Right atrium auricular region (tissue), 2 donors: ENCODE data around the gene CA5B. TPM values are rescaled to one million over a fixed set of nuclear protein-coding genes. Genes with fewer than 3 reads are reported as not detected.
"Not testable (repeated sequence)": the region's sequence is repeated elsewhere in the genome, so short reads cannot be mapped to it uniquely, and the experiment has no call there.

Source experiments
- DNase-seq: peaks from one replicate; pipeline ENCODE4 v3.0.0-alpha.2; 2019; ENCODE audit warnings: low spot score
- H3K27ac ChIP-seq, 2 donors: fragments of 200-600 bp; sonication (generic); 1 replicate in 1 of 2; 2 replicates in 1 of 2; pipeline ENCODE4 v1.5.1; 2016 to 2019
- H3K27me3 ChIP-seq, 2 donors: fragments of 200-600 bp; sonication (generic); one replicate each; pipeline versions ENCODE4 v1.5.1 to v1.6.0; 2017 to 2019
- H3K36me3 ChIP-seq: fragments of 200-600 bp; sonication (generic); one replicate; pipeline ENCODE4 v1.5.1; 2016
- H3K4me1 ChIP-seq, 2 donors: fragments of 200-600 bp; sonication (generic); one replicate each; pipeline versions ENCODE4 v1.5.1 to v1.6.0; 2017 to 2019
- H3K4me3 ChIP-seq, 2 donors: fragments of 200-600 bp; sonication (generic); 1 replicate in 1 of 2; 2 replicates in 1 of 2; pipeline ENCODE4 v1.5.1; 2017 to 2019; ENCODE audit warnings: mild to moderate bottlenecking in 1 of 2, moderate library complexity in 1 of 2
- H3K9me3 ChIP-seq, 2 donors: fragments of 200-600 bp; sonication (generic); one replicate each; pipeline ENCODE4 v1.5.1; 2019
- total RNA-seq, 2 donors: library from RNA; depleted of rRNA; stranded (reverse); fragments of >200 nt; gene quantifications; one replicate each; pipeline ENCODE4 v1.1.0, GENCODE V29; 2016
- TF ChIP-seq, protein P1 (sequence below), 2 donors: fragments of 200-600 bp; sonication (generic); IDR thresholded peaks; one replicate each; pipeline ENCODE4 v1.5.1; 2019; ENCODE audit warnings: antibody characterized with exemption in 2 of 2

CA5B gene, protein sequence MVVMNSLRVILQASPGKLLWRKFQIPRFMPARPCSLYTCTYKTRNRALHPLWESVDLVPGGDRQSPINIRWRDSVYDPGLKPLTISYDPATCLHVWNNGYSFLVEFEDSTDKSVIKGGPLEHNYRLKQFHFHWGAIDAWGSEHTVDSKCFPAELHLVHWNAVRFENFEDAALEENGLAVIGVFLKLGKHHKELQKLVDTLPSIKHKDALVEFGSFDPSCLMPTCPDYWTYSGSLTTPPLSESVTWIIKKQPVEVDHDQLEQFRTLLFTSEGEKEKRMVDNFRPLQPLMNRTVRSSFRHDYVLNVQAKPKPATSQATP
- total RNA-seq = 1 to 10 TPM; 6.4 to 8.6 TPM

DNA sequence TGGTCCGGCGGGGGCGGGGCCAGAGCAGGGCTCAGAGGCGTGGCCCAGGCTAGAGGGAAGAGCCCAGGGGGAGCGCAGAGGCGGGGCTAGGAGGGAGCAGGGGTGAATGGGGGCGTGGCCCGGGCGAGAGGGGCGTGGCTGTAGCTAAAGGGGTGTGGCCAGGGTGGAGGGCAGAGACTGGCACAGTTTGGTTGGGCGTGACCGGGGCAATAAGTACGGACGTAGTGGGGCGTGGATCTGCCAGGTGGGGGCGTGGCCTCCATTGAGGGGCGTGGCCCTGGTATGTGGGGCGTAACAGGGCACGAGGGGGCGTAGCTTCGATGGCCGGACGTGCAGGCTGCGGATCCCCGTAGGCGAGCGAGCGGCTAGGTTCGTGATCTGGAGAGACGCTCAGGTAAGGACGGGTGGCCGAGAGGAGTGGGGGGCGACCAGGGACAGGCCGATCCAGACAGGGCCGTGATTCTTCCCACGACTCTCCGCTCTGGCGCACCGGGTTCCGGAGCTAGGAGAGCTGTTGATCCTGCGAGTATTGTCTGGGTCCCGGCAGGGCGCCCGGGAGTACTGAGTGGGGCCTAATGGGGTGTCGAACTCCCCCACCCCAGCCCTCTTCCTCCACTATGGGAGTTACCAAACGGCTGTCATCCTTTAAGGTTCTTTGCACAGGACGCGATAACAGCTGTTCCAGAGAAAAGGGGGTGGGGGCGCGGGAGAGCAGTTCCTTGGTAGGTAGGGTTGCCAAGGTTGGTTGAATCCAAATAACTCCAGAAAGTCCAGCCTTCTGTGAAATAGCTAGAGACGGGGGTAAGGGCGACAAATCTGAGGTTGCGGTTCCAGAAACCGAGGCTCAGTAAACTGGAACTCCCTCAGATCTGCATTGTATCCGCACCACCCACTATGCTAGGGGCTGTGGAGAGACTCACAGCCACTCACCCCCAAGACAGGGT lies at the start of gene CA5B:
Gene CA5B (plus strand): TSS at position 312 of the 944 bp plus-strand sequence. CDS start 11,754 bp downstream, outside the sequence.
- no peaks in the 10 kb centered on the region for H3K27me3 ChIP-seq
- no peaks in the 10 kb centered on the region for H3K9me3 ChIP-seq
- H3K36me3 ChIP-seq = no peaks in the 10 kb centered on the region
- H3K27ac ChIP-seq = peak within 1 kb of the TSS; percentile 14 to 69
- H3K4me1 ChIP-seq = peaks cover 0 to 13% of the 10 kb centered on the region in 2 donors
- peak; percentile 91 for DNase-seq
- H3K4me3 ChIP-seq = peak within 1 kb of the TSS; percentile 42 to 60
- TF ChIP-seq, protein P1, sequence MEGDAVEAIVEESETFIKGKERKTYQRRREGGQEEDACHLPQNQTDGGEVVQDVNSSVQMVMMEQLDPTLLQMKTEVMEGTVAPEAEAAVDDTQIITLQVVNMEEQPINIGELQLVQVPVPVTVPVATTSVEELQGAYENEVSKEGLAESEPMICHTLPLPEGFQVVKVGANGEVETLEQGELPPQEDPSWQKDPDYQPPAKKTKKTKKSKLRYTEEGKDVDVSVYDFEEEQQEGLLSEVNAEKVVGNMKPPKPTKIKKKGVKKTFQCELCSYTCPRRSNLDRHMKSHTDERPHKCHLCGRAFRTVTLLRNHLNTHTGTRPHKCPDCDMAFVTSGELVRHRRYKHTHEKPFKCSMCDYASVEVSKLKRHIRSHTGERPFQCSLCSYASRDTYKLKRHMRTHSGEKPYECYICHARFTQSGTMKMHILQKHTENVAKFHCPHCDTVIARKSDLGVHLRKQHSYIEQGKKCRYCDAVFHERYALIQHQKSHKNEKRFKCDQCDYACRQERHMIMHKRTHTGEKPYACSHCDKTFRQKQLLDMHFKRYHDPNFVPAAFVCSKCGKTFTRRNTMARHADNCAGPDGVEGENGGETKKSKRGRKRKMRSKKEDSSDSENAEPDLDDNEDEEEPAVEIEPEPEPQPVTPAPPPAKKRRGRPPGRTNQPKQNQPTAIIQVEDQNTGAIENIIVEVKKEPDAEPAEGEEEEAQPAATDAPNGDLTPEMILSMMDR (IDR thresholded peaks at IDR 0.05) = no peak

DNA sequence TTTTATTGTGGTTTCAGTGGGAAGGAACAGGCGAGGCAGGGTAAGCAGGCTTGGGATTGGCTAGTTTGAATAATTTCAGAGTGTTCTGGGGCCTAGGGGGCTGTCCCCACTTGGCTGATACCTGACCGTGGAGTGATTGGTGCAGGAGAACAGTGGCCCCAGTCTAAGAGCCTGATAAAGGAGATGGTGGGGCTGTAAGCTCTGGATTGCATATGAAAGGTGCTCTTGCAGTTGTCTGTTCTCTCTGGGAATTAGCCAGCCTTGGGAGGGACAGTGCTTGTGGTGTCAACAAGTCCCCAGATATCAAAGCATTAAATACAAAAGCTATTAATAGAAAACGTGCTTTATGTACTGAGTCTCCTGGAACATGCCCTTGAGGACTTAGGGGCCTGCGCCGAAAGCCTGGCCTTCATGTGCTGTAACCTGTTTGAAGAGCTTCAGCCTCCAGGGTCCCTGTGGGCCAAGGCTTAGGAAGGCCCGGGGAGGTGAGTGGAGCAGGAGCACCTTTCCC lies 43.1 kb upstream of the CA5B start:
- H3K36me3 ChIP-seq = peaks cover 6% of the 10 kb centered on the region
- H3K27ac ChIP-seq = peak overlapping the region; percentile 28 to 65
- no peak for DNase-seq
- H3K27me3 ChIP-seq = no peaks in the 10 kb centered on the region
- H3K4me3 ChIP-seq = no peak overlapping the region
- TF ChIP-seq, protein P1 (IDR thresholded peaks at IDR 0.05) = no peak
- no peaks in the 10 kb centered on the region for H3K4me1 ChIP-seq
- no peaks in the 10 kb centered on the region for H3K9me3 ChIP-seq

DNA sequence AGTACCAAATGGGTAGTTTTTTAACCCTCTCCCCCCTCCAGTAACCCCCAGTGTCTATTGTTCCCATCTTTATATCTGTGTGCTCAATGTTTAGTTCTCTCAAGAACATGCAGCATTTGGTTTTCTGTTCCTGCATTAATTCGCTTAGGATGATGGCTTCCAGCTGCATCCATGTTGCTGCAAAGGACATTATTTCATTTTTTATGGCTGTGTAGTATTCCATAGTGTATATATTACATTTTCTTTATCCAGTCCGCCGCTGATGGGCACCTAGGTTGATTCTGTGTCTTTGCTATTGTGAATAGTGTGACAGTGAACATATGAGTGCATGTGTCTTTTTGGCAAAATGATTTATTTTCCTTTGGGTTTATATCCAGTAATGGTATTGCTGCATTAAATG lies 41.6 kb upstream of the CA5B start:
- H3K36me3 ChIP-seq = peaks cover 13% of the 10 kb centered on the region
- TF ChIP-seq, protein P1 (IDR thresholded peaks at IDR 0.05) = no peak

DNA sequence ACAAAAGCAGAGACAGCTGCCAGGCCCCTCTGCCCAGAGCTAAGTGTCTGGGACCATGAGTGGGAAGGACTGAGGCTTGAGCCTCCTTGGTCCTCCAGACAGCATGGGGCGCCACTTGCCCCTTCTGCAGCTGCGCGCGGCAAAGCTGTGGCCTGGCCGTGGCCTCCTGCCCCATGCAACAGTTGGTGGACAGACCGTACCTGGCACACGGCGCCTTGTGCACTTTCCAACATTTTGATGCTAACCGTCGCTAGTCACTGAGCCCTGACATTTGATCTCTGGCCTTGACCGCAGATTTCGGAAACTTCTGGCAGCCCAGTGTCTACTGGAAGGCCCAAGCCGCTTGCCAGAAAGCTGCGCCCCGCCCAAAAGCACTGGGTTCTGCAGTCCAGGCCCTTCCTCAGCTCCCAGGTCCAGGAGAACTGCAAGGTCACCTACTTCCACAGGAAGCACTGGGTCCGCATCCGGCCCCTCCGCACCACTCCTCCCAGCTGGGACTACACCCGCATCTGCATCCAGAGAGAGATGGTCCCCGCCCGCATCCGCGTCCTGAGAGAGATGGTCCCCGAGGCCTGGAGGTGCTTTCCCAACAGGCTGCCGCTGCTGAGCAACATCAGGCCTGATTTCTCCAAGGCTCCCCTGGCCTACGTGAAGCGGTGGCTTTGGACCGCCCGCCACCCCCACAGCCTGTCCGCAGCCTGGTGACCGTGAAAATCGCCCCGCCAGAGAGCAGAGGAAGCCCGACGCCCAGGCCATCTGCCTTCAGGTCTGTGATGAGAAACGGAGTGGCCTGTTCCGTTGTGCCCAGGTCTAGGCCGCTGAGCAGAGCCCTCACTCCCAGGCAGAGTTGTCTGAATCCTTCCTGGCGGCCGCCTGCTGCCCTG lies 35.3 kb upstream of the CA5B start:
- no peaks in the 10 kb centered on the region for H3K4me1 ChIP-seq
- H3K9me3 ChIP-seq = no peaks in the 10 kb centered on the region
- no peaks in the 10 kb centered on the region for H3K27me3 ChIP-seq
- DNase-seq = no peak
- no peak overlapping the region for H3K4me3 ChIP-seq
- peaks cover 6% of the 10 kb centered on the region for H3K36me3 ChIP-seq
- TF ChIP-seq, protein P1 (IDR thresholded peaks at IDR 0.05) = no peak
- H3K27ac ChIP-seq = no peak overlapping the region

More for the DNA sequence above, 41.6 kb upstream of the CA5B start:
- Histone ChIP-seq H3K4me3 (no peak overlapping the region), H3K27ac (no peak overlapping the region), H3K27me3 (no peaks in the 10 kb centered on the region), H3K9me3 (no peaks in the 10 kb centered on the region), H3K4me1 (no peaks in the 10 kb centered on the region)
- no peak for DNase-seq

DNA sequence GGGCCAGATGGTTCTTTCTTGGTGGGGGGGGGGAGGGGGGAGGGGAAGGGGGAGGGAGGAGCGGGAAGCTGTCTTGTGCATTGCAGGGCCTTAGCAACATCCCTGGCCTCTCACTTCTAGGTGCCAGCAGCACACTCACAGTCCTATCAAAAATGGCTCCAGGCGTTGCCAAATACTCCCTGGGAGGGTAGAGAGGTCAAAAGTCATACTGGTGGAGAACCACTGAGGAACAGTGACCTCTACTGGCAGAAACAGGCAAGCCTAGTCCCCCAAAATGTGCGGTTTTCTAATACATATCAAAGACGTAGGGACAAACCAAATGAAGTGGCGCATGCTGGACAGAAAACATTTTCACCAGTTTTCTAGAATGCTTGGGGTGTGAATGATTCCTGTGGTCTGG lies 34.3 kb upstream of the CA5B start:
- not testable (repeated sequence) for H3K4me1 ChIP-seq, H3K36me3 ChIP-seq, H3K27me3 ChIP-seq, H3K4me3 ChIP-seq, DNase-seq, H3K9me3 ChIP-seq, H3K27ac ChIP-seq

DNA sequence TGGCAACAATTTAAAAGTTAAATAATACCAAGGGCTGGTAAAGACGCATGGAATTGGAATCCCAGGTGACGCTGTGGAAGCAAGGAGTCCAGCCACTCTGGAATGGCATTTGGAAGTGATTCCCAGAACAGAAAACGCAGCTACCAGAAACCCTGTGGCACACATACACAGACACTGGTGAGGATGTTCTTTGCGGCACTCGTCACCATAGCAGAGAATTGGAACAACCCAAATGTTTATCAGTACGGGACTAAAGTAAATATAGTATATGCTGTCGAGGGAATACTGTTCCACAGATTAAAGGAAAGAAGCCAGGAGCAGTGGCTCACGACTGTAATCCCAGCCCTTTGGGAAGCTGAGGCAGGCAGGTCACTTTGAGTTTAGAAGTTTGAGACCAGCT lies 33.8 kb upstream of the CA5B start:
- DNase-seq, H3K27me3 ChIP-seq, H3K4me1 ChIP-seq, H3K9me3 ChIP-seq, H3K4me3 ChIP-seq, H3K27ac ChIP-seq, H3K36me3 ChIP-seq: not testable (repeated sequence)
